GM12891 (cell line): ENCODE results near the gene CINP.
A peak's percentile ranks its signal among the peaks of the same experiment; 100 is the strongest.

Source experiments
- DNase-seq: peaks from one replicate; pipeline ENCODE4 v3.0.0; 2011; ENCODE audit warnings: low spot score; ENCODE audit not compliant: insufficient read length
- FAIRE-seq: peaks from 2 replicates; lab custom pipeline; 2011; peaks lifted over from hg19 to GRCh38; lab: Jason Lieb, UNC
- PAX5 ChIP-seq: IDR thresholded peaks from 2 replicates; pipeline ENCODE4 v1.6.1; 2011; ENCODE audit warnings: low read length, moderate library complexity, mild to moderate bottlenecking; ENCODE audit not compliant: insufficient read depth, severe bottlenecking
- POLR2A ChIP-seq: IDR thresholded peaks from 2 replicates; pipeline ENCODE4 v1.6.1; 2011; ENCODE audit warnings: low read depth, low read length, control low read depth
- POLR2AphosphoS5 ChIP-seq: IDR thresholded peaks from 2 replicates; pipeline ENCODE4 v1.6.1; 2011; ENCODE audit warnings: low read depth, low read length, control low read depth
- POU2F2 ChIP-seq: IDR thresholded peaks from 2 replicates; pipeline ENCODE4 v1.6.1; 2011; ENCODE audit warnings: low read depth, mild to moderate bottlenecking, control low read depth, low read length, moderate library complexity
- SPI1 ChIP-seq: IDR thresholded peaks from 2 replicates; pipeline ENCODE4 v1.6.1; 2011; ENCODE audit warnings: low read depth, low read length, control low read depth
- TAF1 ChIP-seq: IDR thresholded peaks from 2 replicates; pipeline ENCODE4 v1.6.1; 2011; ENCODE audit warnings: low read depth, low read length, control low read depth

Gene CINP

GRCh38 chr14:102387086-102387485 lies 24.4 kb upstream of the CINP start:
- no peak for FAIRE-seq
- DNase-seq: no peak

GRCh38 chr14:102378830-102379229 lies 16.1 kb upstream of the CINP start:
- DNase-seq: no peak
- no peak for FAIRE-seq
- TF ChIP-seq PAX5 (no peak), TAF1 (no peak), POLR2A (no peak), POU2F2 (no peak), POLR2AphosphoS5 (no peak), SPI1 (no peak)

More at GRCh38 chr14:102387086-102387485, 24.4 kb upstream of the CINP start:
- TF ChIP-seq POLR2A: no peak
- TF ChIP-seq PAX5: no peak
- no peak for TF ChIP-seq TAF1

- DNase-seq: no peak
- TF ChIP-seq PAX5: no peak
- TF ChIP-seq POU2F2: no peak
- TF ChIP-seq TAF1: no peak
- TF ChIP-seq SPI1: no peak
- no peak for TF ChIP-seq POLR2A
- no peak for TF ChIP-seq POLR2AphosphoS5
- no peak for FAIRE-seq
These were observed 15.0 kb upstream of the CINP start for GRCh38 chr14:102377696-102378095.

DNA sequence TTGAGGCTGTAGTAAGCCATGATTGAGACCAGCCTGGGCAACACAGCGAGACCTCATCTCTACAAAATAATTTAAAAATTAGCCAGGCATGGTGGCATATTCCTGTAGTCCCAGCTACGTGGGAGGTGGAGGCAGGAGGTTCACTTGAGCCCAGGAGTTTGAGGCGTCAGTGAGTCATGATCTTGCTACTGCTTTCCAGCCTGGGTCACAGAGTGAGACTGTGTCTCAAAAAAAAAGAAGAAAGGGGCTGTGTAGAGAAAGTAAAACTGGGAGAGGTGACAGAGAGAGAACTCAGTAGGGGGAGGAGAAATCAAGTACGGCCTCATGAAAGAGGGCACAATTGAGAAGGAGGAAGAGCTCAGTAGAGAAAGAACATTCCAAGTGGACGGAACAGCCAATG lies 12.4 kb upstream of the CINP start:
- DNase-seq (no peak), FAIRE-seq (no peak)
- TF ChIP-seq POLR2AphosphoS5 (no peak), SPI1 (no peak), POLR2A (no peak), POU2F2 (no peak), TAF1 (no peak), PAX5 (no peak)

GRCh38 chr14:102374264-102374663 lies 11.6 kb upstream of the CINP start:
- TF ChIP-seq POLR2AphosphoS5 (no peak), SPI1 (no peak), TAF1 (no peak), PAX5 (no peak), POU2F2 (no peak), POLR2A (no peak)
- FAIRE-seq (no peak), DNase-seq (no peak)

DNA sequence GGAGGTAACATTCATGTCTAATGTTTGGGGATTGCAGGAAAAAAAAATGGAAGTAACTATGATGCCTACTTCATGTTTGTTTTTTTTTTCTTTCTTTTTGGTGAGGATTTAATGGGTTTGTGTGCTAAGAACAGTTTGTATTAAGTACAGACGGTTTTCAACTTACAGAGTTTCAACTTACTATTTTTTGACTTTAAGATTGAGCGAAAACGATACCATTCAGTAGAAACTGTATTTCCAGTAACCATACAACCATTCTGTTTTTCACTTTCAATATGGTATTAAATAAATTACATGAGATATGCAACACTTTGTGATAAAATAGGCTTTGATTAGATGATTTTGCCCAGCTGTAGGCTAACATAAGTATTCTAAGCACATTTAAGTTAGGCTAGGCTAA lies 10.4 kb upstream of the CINP start:
- DNase-seq: no peak
- no peak for TF ChIP-seq POLR2AphosphoS5
- TF ChIP-seq POU2F2: no peak
- no peak for TF ChIP-seq PAX5
- no peak for TF ChIP-seq POLR2A
- no peak for TF ChIP-seq SPI1
- no peak for TF ChIP-seq TAF1
- FAIRE-seq: peak; percentile 60

DNA sequence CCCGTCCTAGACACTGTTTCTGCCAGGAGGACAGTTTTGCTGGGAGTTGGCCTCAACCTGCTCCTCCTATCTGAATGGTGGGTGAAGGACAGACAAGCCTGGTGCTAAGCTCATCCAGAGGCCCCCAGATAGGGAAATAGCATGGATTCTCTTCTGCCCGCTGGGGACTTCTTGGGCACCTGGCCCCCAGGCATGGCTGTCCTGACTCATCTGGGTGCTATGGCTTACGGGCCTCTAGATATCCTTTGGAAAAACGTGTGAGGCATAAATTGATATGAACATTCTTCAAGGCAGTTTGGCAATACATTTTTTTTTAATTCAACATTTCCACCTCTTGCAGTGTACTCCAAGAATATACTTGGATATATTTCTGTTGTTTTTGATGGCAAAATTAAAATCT lies 8.7 kb upstream of the CINP start:
- DNase-seq (no peak), FAIRE-seq (no peak)
- TF ChIP-seq SPI1: no peak

- no peak for FAIRE-seq
- no peak for DNase-seq
These were observed 7.7 kb upstream of the CINP start for GRCh38 chr14:102370305-102370809.

GRCh38 chr14:102363182-102363943 lies 673 bp upstream of the CINP start:
- DNase-seq (no peak), FAIRE-seq (peak; percentile 35)
- no peak for TF ChIP-seq PAX5
- TF ChIP-seq POU2F2: no peak
- no peak for TF ChIP-seq SPI1
- no peak for TF ChIP-seq POLR2A
- TF ChIP-seq POLR2AphosphoS5: no peak
- TF ChIP-seq TAF1: no peak

More at GRCh38 chr14:102370305-102370809, 7.7 kb upstream of the CINP start:
- TF ChIP-seq POLR2AphosphoS5: no peak
- TF ChIP-seq PAX5: no peak
- TF ChIP-seq POU2F2: no peak
- TF ChIP-seq SPI1: no peak
- TF ChIP-seq POLR2A: no peak
- no peak for TF ChIP-seq TAF1

GRCh38 chr14:102362084-102362483 lies 606 bp downstream of the CINP start:
- FAIRE-seq: no peak

More at GRCh38 chr14:102362084-102362483, 606 bp downstream of the CINP start:
- peak; percentile 55 for TF ChIP-seq POLR2AphosphoS5
- no peak for TF ChIP-seq TAF1
- no peak for TF ChIP-seq PAX5
- TF ChIP-seq POLR2A: peak; percentile 38; the same call in 1 of the 2 replicates
- no peak for TF ChIP-seq SPI1
- TF ChIP-seq POU2F2: no peak
- peak; percentile 46 for DNase-seq
